Keratinocyte (primary cell): ENCODE data around the gene TPTE. TPM values are rescaled to one million over a fixed set of nuclear protein-coding genes. Genes with fewer than 3 reads are reported as not detected.
"Not testable (repeated sequence)": the region's sequence is repeated elsewhere in the genome, so short reads cannot be mapped to it uniquely, and the experiment has no call there.

ENCODE experiments used
- DNase-seq: peaks from one replicate; pipeline ENCODE4 v3.0.0-alpha.2; 2011; ENCODE audit warnings: low read depth, missing footprints, low spot score
- FAIRE-seq: peaks from 2 replicates; lab custom pipeline; 2011; peaks lifted over from hg19 to GRCh38; lab: Jason Lieb, UNC
- H2AFZ ChIP-seq: 2 replicates; pipeline ENCODE4 v1.6.0; 2012; ENCODE audit warnings: low read length, control low read depth, inconsistent platforms; ENCODE audit not compliant: control insufficient read depth
- H3K27ac ChIP-seq: 2 replicates; pipeline ENCODE4 v1.5.1; 2011; ENCODE audit warnings: low read length; ENCODE audit not compliant: control insufficient read depth, insufficient read depth
- H3K27me3 ChIP-seq: 3 replicates; pipeline ENCODE4 v1.6.0; 2011; ENCODE audit warnings: low read length; ENCODE audit not compliant: control insufficient read depth, insufficient read depth; ENCODE audit errors: extremely low read depth
- H3K36me3 ChIP-seq, 2 experiments: 2 replicates in 1 of 2; 3 replicates in 1 of 2; pipeline ENCODE4 v1.5.1; 2011; ENCODE audit warnings: low read length in 2 of 2, mild to moderate bottlenecking in 1 of 2; ENCODE audit not compliant: control insufficient read depth in 2 of 2, insufficient read depth in 2 of 2; ENCODE audit errors: extremely low read depth in 1 of 2
- H3K4me1 ChIP-seq: 3 replicates; pipeline ENCODE4 v1.5.1; 2011; ENCODE audit warnings: low read length; ENCODE audit not compliant: control insufficient read depth, insufficient read depth; ENCODE audit errors: extremely low read depth
- H3K4me2 ChIP-seq: 3 replicates; pipeline ENCODE4 v1.6.0; 2011; ENCODE audit warnings: low read depth, low read length; ENCODE audit not compliant: control insufficient read depth, insufficient read depth; ENCODE audit errors: extremely low read depth
- H3K4me3 ChIP-seq, 3 experiments: fragments of 200-600 bp in 1 of 3; sonication (generic) in 1 of 3; 2 replicates in 2 of 3; 3 replicates in 1 of 3; pipeline ENCODE4 v1.5.1; 2011 to 2016; ENCODE audit warnings: low read length in 3 of 3, mild to moderate bottlenecking in 3 of 3, control low read depth in 2 of 3, inconsistent platforms in 1 of 3, low read depth in 1 of 3, mixed read lengths in 1 of 3, mixed run types in 1 of 3, moderate library complexity in 1 of 3; ENCODE audit not compliant: control insufficient read depth in 2 of 3, insufficient read depth in 2 of 3; ENCODE audit errors: extremely low read depth in 1 of 3
- H3K79me2 ChIP-seq: 2 replicates; pipeline ENCODE4 v1.6.0; 2012; ENCODE audit warnings: low read length; ENCODE audit not compliant: control insufficient read depth, insufficient read depth
- H3K9ac ChIP-seq: 3 replicates; pipeline ENCODE4 v1.6.0; 2011; ENCODE audit warnings: low read length; ENCODE audit not compliant: control insufficient read depth, insufficient read depth; ENCODE audit errors: extremely low read depth
- H3K9me1 ChIP-seq: 3 replicates; pipeline ENCODE4 v1.6.0; 2011; ENCODE audit warnings: low read length; ENCODE audit not compliant: control insufficient read depth, insufficient read depth; ENCODE audit errors: extremely low read depth
- H3K9me3 ChIP-seq: 2 replicates; pipeline ENCODE4 v1.5.1; 2012; ENCODE audit warnings: low read depth, low read length; ENCODE audit not compliant: control insufficient read depth
- H4K20me1 ChIP-seq: 3 replicates; pipeline ENCODE4 v1.6.0; 2011; ENCODE audit warnings: low read length; ENCODE audit not compliant: control insufficient read depth, insufficient read depth; ENCODE audit errors: extremely low read depth
- dilution Hi-C: fragments of 300-500 bp; cut with MboI; formaldehyde crosslinking; loops from one replicate; pipeline ENCODE4 v1.7.0; 2020; ENCODE audit warnings: low sequenced_read_pairs; ENCODE audit not compliant: extremely low pct_ligation_motif_present
- polyA plus RNA-seq, 5 experiments: library from polyadenylated mRNA; depleted of rRNA in 3 of 5; stranded (reverse) in 3 of 5; stranded (forward) in 1 of 5; unstranded in 1 of 5; fragments of >200 nt; gene quantifications; 1 replicate in 1 of 5; 2 replicates in 3 of 5; 3 replicates in 1 of 5; pipeline versions ENCODE4 v1.2.1 to v1.2.3, GENCODE V29; 2011 to 2012; ENCODE audit warnings: missing spikeins in 2 of 5, low read depth in 1 of 5, low replicate concordance in 1 of 5

TPTE gene
- polyA plus RNA-seq, 1 donor (not counting 4 experiments of a cell fraction or from before 2014, with no cell fraction given): not detected

- dilution Hi-C loops, H3K27ac ChIP-seq, H3K4me2 ChIP-seq, H2AFZ ChIP-seq, H3K4me1 ChIP-seq, H4K20me1 ChIP-seq, H3K4me3 ChIP-seq, H3K36me3 ChIP-seq, H3K79me2 ChIP-seq, FAIRE-seq, H3K9ac ChIP-seq, DNase-seq, H3K27me3 ChIP-seq, H3K9me1 ChIP-seq: not testable (repeated sequence)
- H3K9me3 ChIP-seq: peaks cover 14% of the 10 kb centered on the region
Measured at GRCh38 chr21:10547868-10548267, 26.5 kb downstream of the TPTE start.

DNA sequence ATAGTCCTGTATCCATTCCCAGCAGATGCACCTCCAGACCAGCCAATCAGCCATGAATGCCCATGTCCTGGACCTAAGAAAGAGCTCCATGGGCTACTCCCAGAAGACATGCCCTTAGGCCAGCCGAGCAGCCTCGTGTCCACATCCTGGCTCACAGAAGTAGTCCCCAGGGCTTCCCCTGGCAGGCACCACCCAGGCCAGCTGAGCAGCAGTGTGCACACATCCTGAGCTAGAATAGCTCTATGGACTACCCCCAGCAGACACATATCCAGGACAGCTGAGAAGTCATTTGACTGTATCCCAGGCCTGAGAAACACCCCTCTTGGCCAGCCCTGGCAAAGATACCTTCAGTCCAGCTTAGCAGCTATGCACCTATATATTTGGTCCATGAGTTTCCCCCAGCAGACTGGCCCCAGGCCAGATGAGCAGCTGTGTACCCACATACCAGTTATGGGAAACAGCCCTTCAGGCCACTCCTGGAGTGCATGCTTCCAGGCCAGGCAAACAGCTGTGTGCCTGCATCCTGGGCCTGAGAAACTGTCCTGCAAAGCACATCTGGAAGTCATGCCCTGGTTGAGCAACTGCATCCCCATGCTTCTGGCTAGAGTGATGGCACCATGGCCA, 27.1 kb downstream of the TPTE start:
- H3K4me2 ChIP-seq, H3K9me1 ChIP-seq, dilution Hi-C loops, H3K36me3 ChIP-seq, FAIRE-seq, H3K9ac ChIP-seq, H3K4me1 ChIP-seq, H3K79me2 ChIP-seq, H3K27ac ChIP-seq, H2AFZ ChIP-seq, H3K27me3 ChIP-seq, H4K20me1 ChIP-seq, DNase-seq, H3K4me3 ChIP-seq: not testable (repeated sequence)
- peaks cover 14% of the 10 kb centered on the region for H3K9me3 ChIP-seq

GRCh38 chr21:10570803-10571202, 49.4 kb downstream of the TPTE start:
- H3K36me3 ChIP-seq, H3K9me1 ChIP-seq, DNase-seq, FAIRE-seq, dilution Hi-C loops, H2AFZ ChIP-seq, H4K20me1 ChIP-seq, H3K27ac ChIP-seq, H3K4me3 ChIP-seq, H3K79me2 ChIP-seq, H3K4me1 ChIP-seq, H3K27me3 ChIP-seq, H3K9ac ChIP-seq, H3K4me2 ChIP-seq: not testable (repeated sequence)
- H3K9me3 ChIP-seq: peaks cover 16% of the 10 kb centered on the region

DNA sequence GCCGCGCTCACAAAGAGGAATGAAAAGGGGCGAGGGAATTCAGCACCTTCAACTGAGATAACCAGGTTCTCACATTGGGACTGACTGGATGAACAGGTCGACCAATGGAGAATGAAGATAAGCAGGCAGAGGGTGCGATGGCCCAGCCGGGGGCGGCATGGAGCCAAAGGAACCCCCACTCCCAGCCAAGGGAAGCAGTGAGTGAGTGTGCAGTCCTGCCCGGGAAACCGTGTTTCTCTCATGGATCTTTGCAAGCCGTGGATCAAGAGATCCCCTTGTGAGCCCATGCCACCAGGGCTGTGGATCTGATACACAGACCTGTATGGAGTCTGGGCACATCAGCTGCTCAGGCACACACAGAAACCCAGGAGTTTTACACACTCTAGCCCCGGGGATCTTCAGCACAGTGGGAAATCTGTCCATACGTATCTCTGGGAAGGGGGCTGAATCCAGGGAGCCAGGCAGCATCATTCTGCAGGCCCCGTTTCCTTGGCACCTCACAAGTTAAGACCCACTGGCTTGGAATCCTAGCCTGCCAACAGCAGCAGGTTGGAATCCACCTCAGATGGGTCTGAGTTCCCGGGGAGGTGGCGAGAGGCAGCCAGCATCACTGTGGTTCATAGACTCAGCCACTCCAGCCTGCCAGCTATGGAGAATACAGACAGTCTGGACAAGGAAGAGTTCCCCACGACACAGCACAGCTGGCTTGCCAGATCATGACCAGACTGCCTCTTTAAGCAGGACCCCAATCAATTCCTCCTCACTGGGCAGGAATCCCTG, 53.3 kb downstream of the TPTE start:
- DNase-seq, H3K9ac ChIP-seq, H3K36me3 ChIP-seq, dilution Hi-C loops, H3K4me2 ChIP-seq, H3K4me3 ChIP-seq, FAIRE-seq, H3K4me1 ChIP-seq, H3K27me3 ChIP-seq, H2AFZ ChIP-seq, H3K9me1 ChIP-seq, H4K20me1 ChIP-seq, H3K79me2 ChIP-seq, H3K27ac ChIP-seq: not testable (repeated sequence)
- peaks cover 23% of the 10 kb centered on the region for H3K9me3 ChIP-seq
